Activated CD4-positive, alpha-beta memory T cell treated with anti-CD3 and anti-CD28 coated beads for 36 hours (primary cell): ENCODE measurements around the gene RNMT. TPM values are rescaled to one million over a fixed set of nuclear protein-coding genes. Genes with fewer than 3 reads are reported as not detected.
A peak's percentile ranks its signal among the peaks of the same experiment; 100 is the strongest.

Experiments
- CTCF ChIA-PET: fragments of 350-600 bp; sonication (Branson Sonifier 250); formaldehyde crosslinking; loops from one replicate; lab custom pipeline; 2021; ENCODE audit warnings: antibody characterized with exemption, inconsistent platforms; lab: Charles Lee
- POLR2A ChIA-PET: fragments of 350-600 bp; sonication (Branson Sonifier 250); formaldehyde crosslinking; loops from one replicate; lab custom pipeline; 2021; ENCODE audit warnings: antibody characterized with exemption; lab: Charles Lee
- DNase-seq: peaks from one replicate; pipeline ENCODE4 v3.0.0-alpha.2; 2020
- H3K27ac Mint-ChIP-seq: one replicate; pipeline ENCODE4 v1.8.0; 2021; ENCODE audit warnings: mixed read lengths
- H3K27me3 Mint-ChIP-seq: one replicate; pipeline ENCODE4 v1.8.0; 2021; ENCODE audit warnings: mixed read lengths
- H3K36me3 Mint-ChIP-seq: one replicate; pipeline ENCODE4 v1.8.0; 2021; ENCODE audit warnings: mixed read lengths
- H3K4me1 Mint-ChIP-seq: one replicate; pipeline ENCODE4 v1.8.0; 2021; ENCODE audit warnings: low read depth, mixed read lengths
- H3K4me3 Mint-ChIP-seq: one replicate; pipeline ENCODE4 v1.8.0; 2021; ENCODE audit warnings: mild to moderate bottlenecking, mixed read lengths
- H3K9me3 Mint-ChIP-seq: one replicate; pipeline ENCODE4 v1.8.0; 2021; ENCODE audit warnings: mixed read lengths
- intact Hi-C: fragments of 100-400 bp; cut with micrococcal nuclease; formaldehyde crosslinking; loops from one replicate; pipeline ENCODE4 v1.15.1; 2023
- total RNA-seq, 2 experiments: library from RNA; stranded (reverse); gene quantifications; one replicate each; pipeline ENCODE4 v1.2.3, GENCODE V29; 2021

RNMT gene
- total RNA-seq, 2 experiments from 2014 or later, result 41.2 to 43.6 TPM

- intact Hi-C loops, result no loop called here
- Mint-ChIP-seq H3K36me3 (peaks cover 23% of the 10 kb centered on the region), H3K9me3 (peaks cover 12% of the 10 kb centered on the region), H3K4me3 (no peak overlapping the region), H3K27me3 (no peaks in the 10 kb centered on the region), H3K4me1 (peaks cover 4% of the 10 kb centered on the region), H3K27ac (no peak overlapping the region)
- ChIA-PET POLR2A (no interaction called here), CTCF (no interaction called here)
- no peak for DNase-seq
Measured at GRCh38 chr18:13710414-13710831, 16.1 kb upstream of the RNMT start.

DNA sequence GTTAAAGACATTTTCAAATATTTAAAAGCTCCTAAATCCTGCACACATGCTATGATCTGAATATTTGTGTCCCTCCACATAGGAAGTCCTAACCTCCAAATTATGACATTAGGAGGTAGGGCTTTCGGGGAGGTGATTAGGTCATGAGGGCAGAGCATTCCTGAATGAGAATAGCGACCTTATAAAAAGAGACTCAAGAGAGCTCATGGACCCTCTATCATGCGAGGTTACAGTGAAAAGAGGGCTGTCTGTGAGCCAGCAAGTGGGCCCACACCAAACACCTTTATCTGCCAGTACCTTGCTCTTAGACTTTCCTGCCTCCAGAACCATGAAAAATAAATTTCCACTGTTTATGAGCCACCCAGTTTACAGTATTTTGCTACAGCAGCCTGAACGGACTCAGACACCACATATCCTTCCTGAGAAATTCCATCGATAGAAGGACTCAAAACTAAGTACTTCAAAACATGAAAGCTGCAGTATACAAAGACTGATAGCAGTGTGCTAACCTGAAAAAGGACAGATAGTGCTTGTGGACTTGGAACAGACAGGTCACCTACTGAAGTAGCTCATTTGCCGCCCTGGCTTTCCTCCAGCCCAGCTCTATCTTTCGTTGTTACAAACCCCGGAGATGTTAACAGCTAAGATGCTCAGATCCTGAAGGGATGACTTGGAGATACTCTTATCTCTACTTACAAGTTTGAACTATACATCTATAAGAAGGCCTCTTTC lies 13.9 kb upstream of the RNMT start:
- ChIA-PET POLR2A (no interaction called here), CTCF (interaction anchor here (1.6 kb wide), 1 partner anchor 15 kb away, joined by 3 read pairs; no protein-coding TSS in a partner anchor)
- no peak overlapping the region for H3K27ac Mint-ChIP-seq
- peaks cover 18% of the 10 kb centered on the region for H3K36me3 Mint-ChIP-seq
- intact Hi-C loops, result no loop called here
- no peaks in the 10 kb centered on the region for H3K9me3 Mint-ChIP-seq
- H3K27me3 Mint-ChIP-seq, result no peaks in the 10 kb centered on the region
- no peak overlapping the region for H3K4me3 Mint-ChIP-seq
- DNase-seq, result no peak
- peaks cover 4% of the 10 kb centered on the region for H3K4me1 Mint-ChIP-seq

DNA sequence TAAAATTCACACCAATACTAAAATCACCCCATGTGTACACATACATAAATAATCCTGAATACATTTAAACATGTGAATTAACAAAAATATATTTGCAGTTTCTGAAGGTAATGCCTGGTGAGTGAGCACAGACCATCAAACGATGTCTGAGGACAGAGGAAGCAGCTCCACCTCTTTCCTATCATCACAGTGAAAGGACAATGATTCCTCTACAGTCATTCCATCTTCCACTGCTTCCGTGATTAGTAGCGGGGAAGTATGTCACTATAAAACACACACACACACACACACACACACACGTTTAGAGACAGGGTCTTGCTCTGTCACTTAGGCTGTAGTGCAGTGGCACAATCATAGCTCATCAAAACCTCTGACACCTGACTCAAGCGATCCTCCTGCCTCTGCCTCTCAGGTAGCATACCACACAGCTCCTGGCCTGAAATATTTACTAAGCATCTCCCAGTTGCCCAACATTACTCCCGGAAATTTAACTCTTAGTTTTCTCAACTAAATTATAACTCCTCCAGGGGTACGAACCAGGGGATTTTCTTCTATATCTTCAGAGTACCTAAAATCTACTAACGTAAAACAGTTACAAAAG lies 12.9 kb upstream of the RNMT start:
- H3K27ac Mint-ChIP-seq, result no peak overlapping the region
- intact Hi-C loops, result no loop called here
- peaks cover 17% of the 10 kb centered on the region for H3K36me3 Mint-ChIP-seq
- peaks cover 6% of the 10 kb centered on the region for H3K4me1 Mint-ChIP-seq
- POLR2A ChIA-PET, result no interaction called here
- H3K27me3 Mint-ChIP-seq, result no peaks in the 10 kb centered on the region
- no peaks in the 10 kb centered on the region for H3K9me3 Mint-ChIP-seq
- H3K4me3 Mint-ChIP-seq, result no peak overlapping the region
- CTCF ChIA-PET, result no interaction called here
- DNase-seq, result no peak

GRCh38 chr18:13715330-13715729 lies 11.1 kb upstream of the RNMT start:
- H3K4me1 Mint-ChIP-seq, result peaks cover 10% of the 10 kb centered on the region
- H3K9me3 Mint-ChIP-seq, result no peaks in the 10 kb centered on the region
- intact Hi-C loops, result no loop called here
- H3K36me3 Mint-ChIP-seq, result peaks cover 12% of the 10 kb centered on the region
- H3K27me3 Mint-ChIP-seq, result no peaks in the 10 kb centered on the region
- ChIA-PET CTCF (no interaction called here), POLR2A (interaction anchor here (1.4 kb wide), 1 partner anchor 10 kb away, joined by 6 read pairs; the partner anchor contains the start of gene FAM210A)
- DNase-seq, result no peak
- no peak overlapping the region for H3K4me3 Mint-ChIP-seq
- no peak overlapping the region for H3K27ac Mint-ChIP-seq

DNA sequence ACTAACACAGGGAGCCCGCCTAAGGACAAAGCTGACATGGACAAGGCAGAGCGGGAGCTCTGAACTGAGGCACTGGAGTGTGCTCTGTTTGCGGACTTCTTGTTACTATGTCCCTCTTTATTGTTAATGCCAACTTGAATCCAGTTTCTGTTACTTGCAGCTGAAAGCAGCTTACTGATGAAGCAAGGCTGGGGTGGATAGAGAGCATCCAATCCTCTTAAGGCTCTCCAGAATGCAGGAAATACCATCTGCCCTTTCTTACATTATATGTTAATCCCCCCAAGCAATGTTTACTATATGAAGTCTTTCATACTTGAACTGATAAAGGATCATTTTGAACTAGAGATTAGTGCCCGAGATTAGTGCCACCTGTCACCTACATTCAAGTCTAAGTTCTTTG lies 9.6 kb upstream of the RNMT start:
- ChIA-PET CTCF (no interaction called here), POLR2A (no interaction called here)
- Mint-ChIP-seq H3K27me3 (no peaks in the 10 kb centered on the region), H3K4me3 (no peak overlapping the region), H3K4me1 (peaks cover 9% of the 10 kb centered on the region), H3K9me3 (no peaks in the 10 kb centered on the region), H3K27ac (no peak overlapping the region), H3K36me3 (peaks cover 13% of the 10 kb centered on the region)
- intact Hi-C loops, result no loop called here
- DNase-seq, result no peak

GRCh38 chr18:13720123-13720522 lies 6.3 kb upstream of the RNMT start:
- peaks cover 29% of the 10 kb centered on the region for H3K4me1 Mint-ChIP-seq
- intact Hi-C loops, result loop anchor here (10.0 kb wide), 1 partner anchor 585 kb away; no protein-coding TSS in a partner anchor
- H3K27me3 Mint-ChIP-seq, result no peaks in the 10 kb centered on the region
- H3K36me3 Mint-ChIP-seq, result peaks cover 13% of the 10 kb centered on the region
- POLR2A ChIA-PET, result interaction anchor here (0.6 kb wide), 1 partner anchor 48 kb away, joined by 3 read pairs; no protein-coding TSS in a partner anchor
- H3K9me3 Mint-ChIP-seq, result no peaks in the 10 kb centered on the region
- no peak for DNase-seq
- no peak overlapping the region for H3K4me3 Mint-ChIP-seq
- CTCF ChIA-PET, result no interaction called here
- no peak overlapping the region for H3K27ac Mint-ChIP-seq

GRCh38 chr18:13720847-13721246 lies 5.6 kb upstream of the RNMT start:
- ChIA-PET POLR2A (no interaction called here), CTCF (no interaction called here)
- DNase-seq, result no peak
- Mint-ChIP-seq H3K36me3 (peaks cover 13% of the 10 kb centered on the region), H3K4me3 (no peak overlapping the region), H3K27me3 (no peaks in the 10 kb centered on the region), H3K9me3 (no peaks in the 10 kb centered on the region), H3K4me1 (peaks cover 35% of the 10 kb centered on the region), H3K27ac (no peak overlapping the region)
- intact Hi-C loops, result loop anchor here (10.0 kb wide), 1 partner anchor 586 kb away; no protein-coding TSS in a partner anchor

GRCh38 chr18:13725566-13726231 lies 774 bp upstream of the RNMT start:
- peak overlapping the region; percentile 83 for H3K4me3 Mint-ChIP-seq
- H3K9me3 Mint-ChIP-seq, result no peaks in the 10 kb centered on the region
- no peaks in the 10 kb centered on the region for H3K27me3 Mint-ChIP-seq
- ChIA-PET CTCF (interaction anchor here (0.5 to 1.7 kb wide), 3 partner anchors 90 to 167 kb away, joined by 3 to 6 read pairs (median 3); no protein-coding TSS in a partner anchor), POLR2A (interaction anchor here (0.6 to 2.4 kb wide), 6 partner anchors 11 to 1349 kb away, joined by 3 to 13 read pairs (median 5); partner anchors contain the start of gene AFG3L2)
- peaks cover 57% of the 10 kb centered on the region for H3K4me1 Mint-ChIP-seq
- peaks cover 6% of the 10 kb centered on the region for H3K36me3 Mint-ChIP-seq
- peak; percentile 28 for DNase-seq
- intact Hi-C loops, result loop anchor here (1.0 to 10.0 kb wide), 8 partner anchors 113 to 1348 kb away; partner anchors contain the start of genes AFG3L2, CEP76, LDLRAD4 and PSMG2
- peak overlapping the region; percentile 89 for H3K27ac Mint-ChIP-seq

DNA sequence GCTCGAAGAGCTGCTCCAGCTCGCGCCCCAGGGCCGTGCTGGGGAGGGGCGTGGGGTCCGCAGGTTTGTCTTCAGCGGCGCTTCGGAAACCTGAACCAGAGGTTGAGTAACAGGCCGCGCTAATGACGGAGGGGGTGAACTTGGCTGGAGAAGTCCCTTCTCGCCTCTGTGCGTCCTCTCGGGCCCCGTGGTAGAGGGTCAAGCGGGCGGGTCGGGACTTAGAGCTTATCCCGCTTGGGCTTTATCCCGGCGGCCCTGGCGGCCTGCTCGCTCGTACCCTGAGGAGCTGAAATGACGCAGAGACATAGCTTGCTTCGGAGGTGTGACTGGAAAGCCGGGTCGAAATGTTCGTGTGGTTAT lies 479 bp downstream of the RNMT start:
- Mint-ChIP-seq H3K36me3 (peaks cover 9% of the 10 kb centered on the region), H3K9me3 (no peaks in the 10 kb centered on the region), H3K4me3 (peak overlapping the region; percentile 83), H3K4me1 (peaks cover 64% of the 10 kb centered on the region), H3K27me3 (no peaks in the 10 kb centered on the region), H3K27ac (peak overlapping the region; percentile 89)
- POLR2A ChIA-PET, result interaction anchor here (0.5 to 2.4 kb wide), 4 partner anchors 114 to 1350 kb away, joined by 4 to 13 read pairs (median 6); partner anchors contain the start of gene AFG3L2
- DNase-seq, result peak; percentile 55
- CTCF ChIA-PET, result interaction anchor here (0.9 to 1.7 kb wide), 6 partner anchors 11 to 511 kb away, joined by 3 to 8 read pairs (median 3); no protein-coding TSS in a partner anchor
- intact Hi-C loops, result loop anchor here (1.0 to 10.0 kb wide), 9 partner anchors 114 to 1350 kb away; partner anchors contain the start of genes AFG3L2, CEP76, LDLRAD4 and PSMG2

DNA sequence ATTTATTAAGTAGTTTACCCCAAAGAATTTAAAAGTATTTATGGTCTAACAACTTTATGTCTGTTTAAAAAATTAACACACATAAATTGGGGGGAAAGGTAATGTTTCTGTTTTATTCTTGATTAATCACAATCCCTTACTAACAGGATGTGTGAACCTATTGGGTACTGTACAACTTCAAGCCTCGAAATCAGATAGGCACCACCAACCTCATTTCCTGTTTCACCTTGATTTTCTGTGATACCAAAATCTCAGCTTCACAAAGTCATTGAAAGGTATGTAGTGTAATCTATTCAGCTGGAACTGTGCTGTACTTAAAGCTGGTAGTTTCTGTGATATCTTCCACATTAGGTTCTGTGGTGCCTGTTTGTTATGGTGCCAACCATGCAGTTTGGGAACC lies 4.0 kb downstream of the RNMT start:
- no peak for DNase-seq
- intact Hi-C loops, result no loop called here
- CTCF ChIA-PET, result no interaction called here
- Mint-ChIP-seq H3K4me3 (no peak overlapping the region), H3K27ac (no peak overlapping the region), H3K27me3 (no peaks in the 10 kb centered on the region), H3K9me3 (no peaks in the 10 kb centered on the region), H3K36me3 (peaks cover 23% of the 10 kb centered on the region), H3K4me1 (peaks cover 39% of the 10 kb centered on the region)
- POLR2A ChIA-PET, result no interaction called here

GRCh38 chr18:13735681-13736080 lies 9.2 kb downstream of the RNMT start:
- no peak for DNase-seq
- Mint-ChIP-seq H3K27me3 (no peaks in the 10 kb centered on the region), H3K9me3 (no peaks in the 10 kb centered on the region), H3K4me1 (peaks cover 7% of the 10 kb centered on the region), H3K27ac (no peak overlapping the region), H3K4me3 (no peak overlapping the region), H3K36me3 (peaks cover 53% of the 10 kb centered on the region)
- ChIA-PET POLR2A (no interaction called here), CTCF (interaction anchor here (1.4 kb wide), 1 partner anchor 15 kb away, joined by 6 read pairs; no protein-coding TSS in a partner anchor)
- intact Hi-C loops, result no loop called here

DNA sequence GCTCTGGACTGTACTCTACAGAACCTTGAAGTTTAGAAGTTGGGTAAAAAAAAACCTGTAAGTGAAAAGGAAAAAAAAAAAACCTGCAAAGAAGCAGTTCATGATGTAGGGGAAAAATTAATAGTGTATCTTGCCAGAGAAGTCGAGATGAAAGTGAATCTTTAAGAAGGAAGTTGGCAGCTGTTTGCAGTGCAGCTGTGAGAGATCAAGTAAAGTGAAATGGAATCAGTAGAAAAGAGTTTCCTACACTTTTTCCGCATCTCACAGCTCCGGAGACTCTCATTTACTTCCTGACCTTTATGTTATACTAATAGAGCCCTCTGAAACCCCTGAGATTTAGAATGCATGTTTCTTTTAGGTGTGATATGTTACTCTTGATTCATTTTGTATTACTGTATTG lies 19.2 kb downstream of the RNMT start:
- ChIA-PET CTCF (no interaction called here), POLR2A (no interaction called here)
- H3K4me3 Mint-ChIP-seq, result no peak overlapping the region
- H3K36me3 Mint-ChIP-seq, result peaks cover 73% of the 10 kb centered on the region
- H3K9me3 Mint-ChIP-seq, result no peaks in the 10 kb centered on the region
- DNase-seq, result no peak
- no peak overlapping the region for H3K27ac Mint-ChIP-seq
- intact Hi-C loops, result no loop called here
- H3K27me3 Mint-ChIP-seq, result no peaks in the 10 kb centered on the region
- H3K4me1 Mint-ChIP-seq, result peaks cover 5% of the 10 kb centered on the region
